Neural crest cell (in vitro differentiated cells): ENCODE results near the gene CAMK1. TPM values are rescaled to one million over a fixed set of nuclear protein-coding genes. Genes with fewer than 3 reads are reported as not detected.

Experiments
- DNase-seq: peaks from one replicate; pipeline ENCODE4 v3.0.0; 2021; ENCODE audit warnings: low read depth, mixed read lengths, low spot score
- H3K27ac Mint-ChIP-seq: one replicate; pipeline ENCODE4 v1.8.0; 2021; ENCODE audit warnings: mild to moderate bottlenecking, mixed read lengths; ENCODE audit not compliant: unreplicated experiment
- H3K27me3 Mint-ChIP-seq: 2 replicates; pipeline ENCODE4 v1.8.0; 2021; ENCODE audit warnings: low read depth, mild to moderate bottlenecking, mixed read lengths
- H3K36me3 Mint-ChIP-seq: 2 replicates; pipeline ENCODE4 v1.8.0; 2021; ENCODE audit warnings: low read depth, mild to moderate bottlenecking, mixed read lengths
- H3K4me1 Mint-ChIP-seq: 2 replicates; pipeline ENCODE4 v1.8.0; 2021; ENCODE audit warnings: mixed read lengths
- H3K4me3 Mint-ChIP-seq: one replicate; pipeline ENCODE4 v1.8.0; 2021; ENCODE audit warnings: mild to moderate bottlenecking, mixed read lengths
- H3K9me3 Mint-ChIP-seq: 2 replicates; pipeline ENCODE4 v1.8.0; 2021; ENCODE audit warnings: mixed read lengths
- total RNA-seq: library from RNA; stranded (reverse); gene quantifications from 2 replicates; pipeline ENCODE4 v1.2.1, GENCODE V29; 2021
- TF ChIP-seq, protein P1 (sequence below): fragments of 200-600 bp; sonication (generic); conservative IDR thresholded peaks from 2 replicates; pipeline ENCODE4 v1.5.0; 2021; ENCODE audit warnings: antibody characterized with exemption, mild to moderate bottlenecking

The CAMK1 gene
- total RNA-seq, 1 donor from 2014 or later, result 22.5 TPM

DNA sequence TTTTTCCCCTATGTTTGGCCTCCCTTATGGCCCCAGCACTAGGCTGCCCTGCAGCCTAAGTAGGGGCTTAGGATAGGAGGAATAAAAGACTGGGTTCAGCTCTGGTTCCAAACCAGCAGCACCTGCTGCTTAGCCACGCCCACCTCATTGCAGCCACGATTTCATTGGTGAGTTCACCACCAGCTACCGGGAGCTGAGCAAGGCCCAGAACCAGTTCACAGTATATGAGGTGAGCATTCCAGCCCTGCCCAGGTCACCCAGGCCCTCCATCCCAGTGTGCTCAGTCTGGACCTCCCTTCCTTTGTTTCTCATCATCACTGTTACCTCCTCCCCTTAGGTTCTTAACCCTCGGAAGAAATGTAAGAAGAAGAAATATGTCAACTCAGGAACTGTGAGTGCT is 54.6 kb downstream of the CAMK1 start:
- TF ChIP-seq, protein P1, sequence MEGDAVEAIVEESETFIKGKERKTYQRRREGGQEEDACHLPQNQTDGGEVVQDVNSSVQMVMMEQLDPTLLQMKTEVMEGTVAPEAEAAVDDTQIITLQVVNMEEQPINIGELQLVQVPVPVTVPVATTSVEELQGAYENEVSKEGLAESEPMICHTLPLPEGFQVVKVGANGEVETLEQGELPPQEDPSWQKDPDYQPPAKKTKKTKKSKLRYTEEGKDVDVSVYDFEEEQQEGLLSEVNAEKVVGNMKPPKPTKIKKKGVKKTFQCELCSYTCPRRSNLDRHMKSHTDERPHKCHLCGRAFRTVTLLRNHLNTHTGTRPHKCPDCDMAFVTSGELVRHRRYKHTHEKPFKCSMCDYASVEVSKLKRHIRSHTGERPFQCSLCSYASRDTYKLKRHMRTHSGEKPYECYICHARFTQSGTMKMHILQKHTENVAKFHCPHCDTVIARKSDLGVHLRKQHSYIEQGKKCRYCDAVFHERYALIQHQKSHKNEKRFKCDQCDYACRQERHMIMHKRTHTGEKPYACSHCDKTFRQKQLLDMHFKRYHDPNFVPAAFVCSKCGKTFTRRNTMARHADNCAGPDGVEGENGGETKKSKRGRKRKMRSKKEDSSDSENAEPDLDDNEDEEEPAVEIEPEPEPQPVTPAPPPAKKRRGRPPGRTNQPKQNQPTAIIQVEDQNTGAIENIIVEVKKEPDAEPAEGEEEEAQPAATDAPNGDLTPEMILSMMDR, result no peak
- H3K4me1 Mint-ChIP-seq, result no peaks in the 10 kb centered on the region
- H3K9me3 Mint-ChIP-seq, result no peaks in the 10 kb centered on the region
- H3K36me3 Mint-ChIP-seq, result no peaks in the 10 kb centered on the region
- DNase-seq, result no peak
- H3K4me3 Mint-ChIP-seq, result no peak overlapping the region
- H3K27me3 Mint-ChIP-seq, result peaks cover 66% of the 10 kb centered on the region
- H3K27ac Mint-ChIP-seq, result no peak overlapping the region

DNA sequence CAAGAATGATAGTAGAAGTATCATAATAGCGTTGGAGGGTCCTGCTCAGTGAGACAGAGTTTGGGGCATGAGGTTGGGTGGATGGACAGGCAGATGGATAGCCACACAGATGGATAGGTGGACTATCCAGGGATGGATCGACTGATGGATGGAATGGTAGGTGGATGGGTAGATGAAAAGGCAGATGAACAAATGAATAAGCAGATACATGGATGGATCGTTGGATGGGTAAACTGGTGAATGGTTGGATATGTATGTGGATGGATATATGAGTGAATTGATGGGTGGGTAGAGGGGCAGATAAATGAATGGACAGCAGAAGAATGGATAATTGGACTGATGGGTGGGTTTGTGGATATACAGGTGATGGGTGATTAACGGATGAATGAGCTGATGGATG is 56.6 kb downstream of the CAMK1 start:
- H3K36me3 Mint-ChIP-seq, result no peaks in the 10 kb centered on the region
- DNase-seq, result no peak
- H3K9me3 Mint-ChIP-seq, result no peaks in the 10 kb centered on the region
- no peak overlapping the region for H3K27ac Mint-ChIP-seq
- peaks cover 57% of the 10 kb centered on the region for H3K27me3 Mint-ChIP-seq
- H3K4me3 Mint-ChIP-seq, result no peak overlapping the region
- H3K4me1 Mint-ChIP-seq, result no peaks in the 10 kb centered on the region
- TF ChIP-seq, protein P1, result no peak

DNA sequence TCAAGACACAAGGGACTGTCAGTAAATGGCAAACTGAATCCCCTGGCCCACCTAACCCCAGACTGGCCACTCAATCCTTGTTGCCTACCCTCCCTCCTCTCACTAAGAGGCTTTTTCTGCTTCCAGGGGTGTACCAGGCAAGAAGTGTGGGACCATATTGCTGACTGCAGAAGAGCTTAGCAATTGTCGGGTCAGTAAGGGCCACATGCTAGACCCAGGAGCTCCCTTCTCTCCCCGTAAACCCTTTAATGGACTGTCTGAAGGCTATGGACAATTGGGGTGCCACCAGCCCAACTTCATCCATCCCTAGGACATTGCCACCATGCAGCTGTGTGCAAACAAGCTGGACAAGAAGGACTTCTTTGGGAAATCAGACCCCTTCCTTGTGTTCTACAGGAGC is 57.3 kb downstream of the CAMK1 start:
- TF ChIP-seq, protein P1, result no peak
- Mint-ChIP-seq H3K27ac (no peak overlapping the region), H3K9me3 (no peaks in the 10 kb centered on the region), H3K36me3 (no peaks in the 10 kb centered on the region), H3K4me3 (no peak overlapping the region), H3K4me1 (no peaks in the 10 kb centered on the region), H3K27me3 (peaks cover 55% of the 10 kb centered on the region)
- no peak for DNase-seq

- no peaks in the 10 kb centered on the region for H3K4me1 Mint-ChIP-seq
- TF ChIP-seq, protein P1, result no peak
- H3K27ac Mint-ChIP-seq, result no peak overlapping the region
- peaks cover 57% of the 10 kb centered on the region for H3K27me3 Mint-ChIP-seq
- no peaks in the 10 kb centered on the region for H3K9me3 Mint-ChIP-seq
- no peak overlapping the region for H3K4me3 Mint-ChIP-seq
- DNase-seq, result no peak
- H3K36me3 Mint-ChIP-seq, result no peaks in the 10 kb centered on the region
Observed at GRCh38 chr3:9710174-9710739, 59.5 kb downstream of the CAMK1 start.

Other genes with a start within 250 kb of the CAMK1 start
- 0.84 and 1.4 TPM in 2 replicates for gene LHFPL4, start 216.1 kb downstream of the CAMK1 start, total RNA-seq
- gene MTMR14, start 120.4 kb downstream of the CAMK1 start, total RNA-seq, result 25.0 and 29.8 TPM in 2 replicates
- gene CPNE9, start 66.1 kb downstream of the CAMK1 start, total RNA-seq, result 0.48 and 1.3 TPM in 2 replicates
- gene BRPF1, start 38.2 kb downstream of the CAMK1 start, total RNA-seq, result 36.9 and 39.2 TPM in 2 replicates
- 38.6 and 39.8 TPM in 2 replicates for gene OGG1, start 20.0 kb downstream of the CAMK1 start, total RNA-seq
- gene TADA3, start 22.5 kb upstream of the CAMK1 start, total RNA-seq, result 70.0 and 73.2 TPM in 2 replicates
- gene ARPC4, start 23.1 kb upstream of the CAMK1 start, total RNA-seq, result 147 and 156 TPM in 2 replicates
- gene TTLL3, start 40.3 kb upstream of the CAMK1 start, total RNA-seq, result 28.3 and 31.0 TPM in 2 replicates
- gene RPUSD3, start 74.1 kb upstream of the CAMK1 start, total RNA-seq, result 55.2 and 58.0 TPM in 2 replicates
- not detected in 2 replicates for gene CIDEC, start 110.3 kb upstream of the CAMK1 start, total RNA-seq
- gene JAGN1, start 120.7 kb upstream of the CAMK1 start, total RNA-seq, result 41.1 TPM in 2 replicates
- gene IL17RE, start 132.9 kb upstream of the CAMK1 start, total RNA-seq, result 1.4 and 1.7 TPM in 2 replicates
- 6.0 and 7.3 TPM in 2 replicates for gene IL17RC, start 147.2 kb upstream of the CAMK1 start, total RNA-seq
- gene CRELD1, start 163.9 kb upstream of the CAMK1 start, total RNA-seq, result 16.9 and 18.3 TPM in 2 replicates
- 5.7 and 6.4 TPM in 2 replicates for gene PRRT3, start 182.5 kb upstream of the CAMK1 start, total RNA-seq
- gene EMC3, start 216.9 kb upstream of the CAMK1 start, total RNA-seq, result 39.8 and 42.6 TPM in 2 replicates